H1 (cell line): ENCODE results near the gene ZRANB1. TPM values are rescaled to one million over a fixed set of nuclear protein-coding genes. Genes with fewer than 3 reads are reported as not detected.

Experiments used
- CTCF ChIA-PET: fragments of 300-600 bp; sonication (Branson Sonifier 250); formaldehyde crosslinking; loops from one replicate; lab custom pipeline; 2021; ENCODE audit not compliant: partially characterized antibody; lab: Charles Lee
- POLR2A ChIA-PET: fragments of 300-600 bp; sonication (Branson Sonifier 250); formaldehyde crosslinking; loops from one replicate; lab custom pipeline; 2021; ENCODE audit warnings: inconsistent platforms; ENCODE audit not compliant: partially characterized antibody; lab: Charles Lee
- DNase-seq, 2 experiments: peaks; one replicate each; pipeline versions ENCODE4 v3.0.0 to v3.0.0-alpha.2; 2010 to 2022; ENCODE audit warnings: low spot score in 2 of 2, low read depth in 1 of 2, mixed read lengths in 1 of 2
- FAIRE-seq: peaks from 2 replicates; lab custom pipeline; 2011; peaks lifted over from hg19 to GRCh38; lab: Jason Lieb, UNC
- H2AFZ ChIP-seq: 2 replicates; pipeline ENCODE4 v1.8.1; 2012; ENCODE audit warnings: low read length, inconsistent platforms
- H2AK5ac ChIP-seq: 2 replicates; pipeline ENCODE4 v1.6.1; 2013; ENCODE audit warnings: low read depth, low read length
- H2BK120ac ChIP-seq: replicated peaks from 2 replicates; pipeline ENCODE3; 2013; ENCODE audit warnings: low read depth, low read length, inconsistent platforms
- H2BK12ac ChIP-seq: 2 replicates; pipeline ENCODE4 v1.6.1; 2013; ENCODE audit warnings: low read depth, low read length
- H2BK15ac ChIP-seq: 2 replicates; pipeline ENCODE4 v1.6.1; 2013; ENCODE audit warnings: low read length
- H2BK20ac ChIP-seq: 2 replicates; pipeline ENCODE4 v1.6.1; 2013; ENCODE audit warnings: low read length
- H2BK5ac ChIP-seq: 2 replicates; pipeline ENCODE4 v1.6.1; 2013; ENCODE audit warnings: low read depth, low read length
- H3K14ac ChIP-seq: 2 replicates; pipeline ENCODE4 v1.6.1; 2013; ENCODE audit warnings: inconsistent platforms; ENCODE audit not compliant: insufficient read length
- H3K18ac ChIP-seq: 2 replicates; pipeline ENCODE4 v1.6.1; 2013; ENCODE audit warnings: low read length; ENCODE audit errors: extremely low read depth
- H3K23ac ChIP-seq: 2 replicates; pipeline ENCODE4 v1.6.1; 2013; ENCODE audit warnings: inconsistent platforms; ENCODE audit not compliant: insufficient read length
- H3K23me2 ChIP-seq: 2 replicates; pipeline ENCODE4 v1.6.1; 2013; ENCODE audit warnings: low read depth, low read length
- H3K27ac ChIP-seq: 2 replicates; pipeline ENCODE4 v1.6.1; 2011; ENCODE audit warnings: low read depth, low read length, inconsistent platforms
- H3K27me3 ChIP-seq, 4 experiments: replicated peaks in 1 of 4; 1 replicate in 1 of 4; 2 replicates in 3 of 4; pipeline versions ENCODE4 v1.6.1 to v1.8.1; 2011 to 2013; ENCODE audit warnings: low read length in 3 of 4, mild to moderate bottlenecking in 3 of 4, inconsistent platforms in 2 of 4, mixed read lengths in 2 of 4, moderate library complexity in 1 of 4; ENCODE audit not compliant: control insufficient read depth in 3 of 4, insufficient read depth in 3 of 4; ENCODE audit errors: extremely low read depth in 1 of 4
- H3K36me3 ChIP-seq, 4 experiments: 2 replicates each; pipeline versions ENCODE4 v1.6.1 to v1.8.1; 2011 to 2013; ENCODE audit warnings: mild to moderate bottlenecking in 4 of 4, low read length in 3 of 4, moderate library complexity in 2 of 4, control low read depth in 1 of 4, inconsistent platforms in 1 of 4; ENCODE audit not compliant: insufficient read depth in 4 of 4, control insufficient read depth in 2 of 4
- H3K4ac ChIP-seq: replicated peaks from 2 replicates; pipeline ENCODE3; 2013; ENCODE audit warnings: low read length, low read depth, mixed read lengths, inconsistent platforms; ENCODE audit not compliant: insufficient read length
- H3K4me1 ChIP-seq, 4 experiments: replicated peaks in 1 of 4; 1 replicate in 1 of 4; 2 replicates in 3 of 4; pipeline versions ENCODE4 v1.6.1 to v1.8.1; 2011 to 2013; ENCODE audit warnings: low read length in 3 of 4, inconsistent platforms in 2 of 4, mixed read lengths in 1 of 4; ENCODE audit not compliant: insufficient read depth in 4 of 4, control insufficient read depth in 3 of 4
- H3K4me2 ChIP-seq, 2 experiments: 2 replicates each; pipeline versions ENCODE4 v1.6.1 to v1.8.1; 2011 to 2013; ENCODE audit warnings: low read depth in 2 of 2, low read length in 2 of 2, control low read depth in 1 of 2, inconsistent platforms in 1 of 2, mild to moderate bottlenecking in 1 of 2; ENCODE audit not compliant: insufficient read depth in 1 of 2
- H3K4me3 ChIP-seq, 4 experiments: fragments of 200-600, 300-600 bp in 1 of 4; sonication (generic), shearing (Covaris generic), sonication (Bioruptor Twin) in 1 of 4; 2 replicates each; pipeline versions ENCODE4 v1.5.1 to v1.8.1; 2011 to 2016; ENCODE audit warnings: low read length in 4 of 4, low read depth in 3 of 4, control low read depth in 2 of 4, inconsistent platforms in 2 of 4, mild to moderate bottlenecking in 2 of 4, mixed read lengths in 1 of 4, moderate library complexity in 1 of 4; ENCODE audit not compliant: insufficient read depth in 2 of 4; ENCODE audit errors: extremely low read depth in 1 of 4
- H3K56ac ChIP-seq: replicated peaks from 2 replicates; pipeline ENCODE3; 2013; ENCODE audit warnings: low read depth, mild to moderate bottlenecking, mixed read lengths, low read length, inconsistent platforms; ENCODE audit not compliant: insufficient read length
- H3K79me1 ChIP-seq: 2 replicates; pipeline ENCODE4 v1.6.1; 2013; ENCODE audit warnings: low read depth, low read length, control low read depth
- H3K79me2 ChIP-seq, 2 experiments: 2 replicates each; pipeline versions ENCODE4 v1.6.1 to v1.8.1; 2012 to 2013; ENCODE audit warnings: low read length in 2 of 2, mild to moderate bottlenecking in 2 of 2, inconsistent platforms in 1 of 2; ENCODE audit not compliant: insufficient read depth in 2 of 2, control insufficient read depth in 1 of 2
- H3K9ac ChIP-seq, 4 experiments: replicated peaks in 1 of 4; 1 replicate in 1 of 4; 2 replicates in 3 of 4; pipeline versions ENCODE4 v1.6.1 to v1.8.1; 2011 to 2013; ENCODE audit warnings: low read depth in 3 of 4, low read length in 3 of 4, control low read depth in 2 of 4, mild to moderate bottlenecking in 2 of 4, moderate library complexity in 2 of 4, inconsistent platforms in 1 of 4; ENCODE audit errors: extremely low read depth in 1 of 4
- H3K9me3 ChIP-seq, 2 experiments: 2 replicates each; pipeline versions ENCODE4 v1.6.1 to v1.8.1; 2012 to 2013; ENCODE audit warnings: mild to moderate bottlenecking in 2 of 2, moderate library complexity in 2 of 2, control low read depth in 1 of 2, inconsistent platforms in 1 of 2, low read depth in 1 of 2, low read length in 1 of 2, mixed read lengths in 1 of 2; ENCODE audit not compliant: insufficient read depth in 2 of 2
- H4K20me1 ChIP-seq, 2 experiments: replicated peaks in 1 of 2; 2 replicates each; pipeline versions ENCODE3 to v1.8.1; 2011 to 2013; ENCODE audit warnings: inconsistent platforms in 2 of 2, low read length in 2 of 2, mild to moderate bottlenecking in 1 of 2; ENCODE audit not compliant: insufficient read depth in 2 of 2, control insufficient read depth in 1 of 2
- H4K5ac ChIP-seq: 2 replicates; pipeline ENCODE4 v1.6.1; 2013; ENCODE audit warnings: low read length, low read depth, mixed read lengths, inconsistent platforms; ENCODE audit not compliant: insufficient read length
- H4K8ac ChIP-seq: 2 replicates; pipeline ENCODE4 v1.8.0; 2013; ENCODE audit warnings: mild to moderate bottlenecking, moderate library complexity, low read length, inconsistent platforms; ENCODE audit not compliant: insufficient read depth; ENCODE audit errors: extremely low read depth
- H4K91ac ChIP-seq: replicated peaks from 2 replicates; pipeline ENCODE3; 2013; ENCODE audit warnings: low read length, mixed read lengths, inconsistent platforms; ENCODE audit not compliant: insufficient read length
- ASH2L ChIP-seq: fragments of 200-600, 300-600 bp; sonication (generic); IDR thresholded peaks from one replicate; pipeline ENCODE4 v1.7.1; 2017; ENCODE audit warnings: low read length
- ATF3 ChIP-seq: IDR thresholded peaks from 2 replicates; pipeline ENCODE4 v1.6.1; 2011; ENCODE audit warnings: low read depth, mild to moderate bottlenecking, low read length; ENCODE audit not compliant: insufficient read depth
- CBX8 ChIP-seq: fragments of 300-800, 300-1000 bp; sonication (generic); IDR thresholded peaks from 2 replicates; pipeline ENCODE4 v1.7.1; 2016; ENCODE audit warnings: low read depth, low read length, borderline replicate concordance
- SAP30 ChIP-seq: fragments of 300-600 bp; sonication (generic); IDR thresholded peaks from 2 replicates; pipeline ENCODE4 v1.7.1; 2012; ENCODE audit warnings: low read length, moderate library complexity, mild to moderate bottlenecking, inconsistent platforms; ENCODE audit not compliant: insufficient read depth, insufficient replicate concordance
- SP4 ChIP-seq: IDR thresholded peaks from 2 replicates; pipeline ENCODE4 v1.6.1; 2012; ENCODE audit warnings: low read length, inconsistent platforms
- TCF12 ChIP-seq: IDR thresholded peaks from 2 replicates; pipeline ENCODE4 v1.6.1; 2011; ENCODE audit warnings: low read depth, mild to moderate bottlenecking, low read length
- WGBS, 2 experiments: shearing (Covaris generic) in 1 of 2; methylation state at CpG; one replicate each; pipeline versions ENCODE4 v1.1.6 to v1.1.7; 2013 to 2015; ENCODE audit warnings: low lambda C conversion rate in 2 of 2, mixed read lengths in 2 of 2, inconsistent platforms in 1 of 2, low coverage in 1 of 2, missing lambda C conversion rate in 1 of 2; ENCODE audit not compliant: insufficient replicate concordance in 2 of 2, insufficient coverage in 1 of 2, insufficient read length in 1 of 2; ENCODE audit errors: extremely low coverage in 1 of 2, missing lambda C conversion rate in 1 of 2; 5-methylcytosine and 5-hydroxymethylcytosine counted together
- polyA plus RNA-seq, 7 experiments: library from polyadenylated mRNA; depleted of rRNA in 3 of 7; stranded (reverse) in 5 of 7; unstranded in 2 of 7; fragments of >200 nt in 5 of 7; fragments of 200-250 nt in 2 of 7; gene quantifications; 1 replicate in 5 of 7; 2 replicates in 1 of 7; 4 replicates in 1 of 7; pipeline versions ENCODE4 v1.2.1 to v1.2.3, GENCODE V29; 2011 to 2013; ENCODE audit warnings: missing spikeins in 2 of 7, mixed read lengths in 2 of 7
- total RNA-seq: library from RNA; stranded (reverse); fragmentation: NEBNext Ultra II Directional; extraction: Animal tissue kit (Norgen Biotek cat#: 25700); gene quantifications from 2 replicates; pipeline ENCODE4 v1.2.1, GENCODE V29; 2021

Gene ZRANB1
- total and polyA plus RNA-seq, 2 of the 8 experiments (the other 6 are each of a cell fraction or from before 2014, with no cell fraction given) = 6.1 to 19.9 TPM

DNA sequence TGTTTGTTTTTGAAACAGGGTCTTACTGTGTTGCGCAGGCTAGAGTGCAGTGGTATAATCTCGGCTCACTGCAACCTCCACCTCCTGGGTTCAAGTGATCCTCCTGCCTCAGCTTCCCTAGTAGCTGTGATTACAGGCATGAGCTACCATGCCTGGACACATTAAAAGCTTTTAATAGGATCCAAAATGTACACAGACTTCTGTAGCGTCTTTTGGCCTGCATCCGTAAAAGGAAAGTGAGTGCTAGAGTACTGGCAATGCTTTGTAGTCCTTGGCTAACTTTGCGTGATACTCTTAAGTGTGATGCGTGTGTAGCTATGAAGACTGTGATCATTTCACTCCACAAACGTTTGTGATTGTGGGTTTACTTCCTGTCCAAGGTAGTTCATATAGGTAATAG, 13.3 kb downstream of the ZRANB1 start:
- Histone ChIP-seq H3K9me3 (no peaks in the 10 kb centered on the region), H3K4me2 (no peak overlapping the region), H2BK20ac (no peak overlapping the region), H2AK5ac (no peak overlapping the region), H3K23me2 (no peaks in the 10 kb centered on the region), H2BK12ac (no peak overlapping the region), H3K9ac (no peak overlapping the region; a peak in 1 of 7 replicates), H2BK5ac (no peak overlapping the region), H2BK120ac (no peak overlapping the region), H3K4me3 (no peak overlapping the region), H3K4me1 (no peaks in the 10 kb centered on the region), H3K14ac (no peak overlapping the region), H4K20me1 (peaks cover 6 to 16% of the 10 kb centered on the region in 2 experiments), H3K56ac (no peak overlapping the region), H4K91ac (no peak overlapping the region), H4K8ac (no peak overlapping the region), H2AFZ (no peak overlapping the region), H3K23ac (no peak overlapping the region), H3K27me3 (no peaks in the 10 kb centered on the region), H4K5ac (no peak overlapping the region), H3K27ac (no peak overlapping the region), H3K79me1 (peaks cover 5% of the 10 kb centered on the region), H3K79me2 (peaks cover 6 to 91% of the 10 kb centered on the region in 2 experiments), H3K36me3 (no peaks in the 10 kb centered on the region), H3K4ac (no peak overlapping the region), H2BK15ac (no peak overlapping the region), H3K18ac (no peak overlapping the region)
- ChIA-PET POLR2A (interaction anchor here (0.6 to 2.0 kb wide), 3 partner anchors 11 to 169 kb away, joined by 3 to 4 read pairs (median 3); no protein-coding TSS in a partner anchor), CTCF (no interaction called here)
- FAIRE-seq (no peak), DNase-seq (no peak)
- no peak for TF ChIP-seq SAP30
- TF ChIP-seq SP4 = no peak
- no peak for TF ChIP-seq CBX8
- TF ChIP-seq ATF3 = no peak
- no peak for TF ChIP-seq ASH2L
- TF ChIP-seq TCF12 = no peak
- WGBS, 2 experiments = 93% methylated on average over 7 of the region's 7 CpGs; no CpG with 5 or more reads in 1 of the 2 experiments
